Right lobe of liver (tissue), 6 donors: ENCODE data around the gene LTBP1. TPM values are rescaled to one million over a fixed set of nuclear protein-coding genes. Genes with fewer than 3 reads are reported as not detected.

Experiments used
- ATAC-seq, 4 donors: fragments of 200-7000 bp; cut with Tn5 transposase; one replicate each; pipeline ENCODE4 v1.9.1; 2020; ENCODE audit warnings: mild to moderate bottlenecking in 4 of 4, moderate library complexity in 4 of 4
- DNase-seq, 3 donors: peaks; one replicate each; pipeline ENCODE4 v3.0.0-alpha.2; 2020
- H3K27ac ChIP-seq, 3 donors: fragments of 200-600 bp; one replicate each; pipeline ENCODE4 v1.8.0; 2022
- H3K27me3 ChIP-seq, 2 donors: fragments of 200-600 bp; one replicate each; pipeline ENCODE4 v1.8.0; 2022
- H3K36me3 ChIP-seq, 4 donors: fragments of 200-600 bp; sonication (generic) in 1 of 4; one replicate each; pipeline versions ENCODE4 v1.5.1 to v1.8.0; 2017 to 2022; ENCODE audit warnings: control low read depth in 1 of 4
- H3K4me1 ChIP-seq, 4 donors: fragments of 200-600 bp; sonication (generic) in 1 of 4; one replicate each; pipeline versions ENCODE4 v1.5.1 to v1.8.0; 2017 to 2022; ENCODE audit warnings: control low read depth in 1 of 4
- H3K4me3 ChIP-seq, 3 donors: fragments of 200-600 bp; one replicate each; pipeline ENCODE4 v1.8.0; 2022
- H3K9me3 ChIP-seq, 4 donors: fragments of 200-600 bp; sonication (generic) in 1 of 4; one replicate each; pipeline versions ENCODE4 v1.5.1 to v1.8.0; 2017 to 2022; ENCODE audit warnings: control low read depth in 1 of 4
- POLR2A ChIP-seq: fragments of 450-650 bp; IDR thresholded peaks from one replicate; pipeline ENCODE4 v1.6.1; 2017; ENCODE audit warnings: antibody characterized with exemption, mild to moderate bottlenecking
- WGBS: methylation state at CpG from one replicate; pipeline ENCODE4 v1.1.6; 2018; ENCODE audit warnings: low coverage, low lambda C conversion rate; ENCODE audit not compliant: insufficient coverage; ENCODE audit errors: missing lambda C conversion rate; 5-methylcytosine and 5-hydroxymethylcytosine counted together
- intact Hi-C, 2 donors: fragments of 100-400 bp; cut with DNase I; formaldehyde crosslinking; loops; one replicate each; pipeline versions ENCODE4 v1.11.2 to v1.14.1; 2022
- total RNA-seq, 6 experiments: library from RNA; depleted of rRNA in 2 of 6; stranded (reverse); fragments of >200 nt in 2 of 6; fragmentation: NEBNext Ultra II Directional in 3 of 6; extraction: Animal tissue kit (Norgen Biotek cat#: 25700) in 3 of 6; gene quantifications; one replicate each; pipeline versions ENCODE4 v1.1.0 to v1.2.4, GENCODE V29; 2016 to 2023
- TF ChIP-seq, protein P1 (sequence below), 4 donors: fragments of 200-600 bp in 3 of 4; fragments of 450-650 bp in 1 of 4; IDR thresholded peaks; one replicate each; pipeline versions ENCODE4 v1.5.1 to v1.8.0; 2016 to 2022; ENCODE audit warnings: antibody characterized with exemption in 4 of 4, mild to moderate bottlenecking in 2 of 4
- donor health status: DM: no; HTN: yes; CAD: no.
- donor health status: DM: no; HTN: no; CAD: no.
- donor health status: DM: no; HTN: no; CAD: no.
- donor health status: DM: no; HTN: yes; CAD: no.
- donor health status: DM: no; HTN: yes; CAD: no.

LTBP1 gene
- total RNA-seq, 6 experiments from 2014 or later: 5.4 to 14.2 (median 9.1) TPM

DNA sequence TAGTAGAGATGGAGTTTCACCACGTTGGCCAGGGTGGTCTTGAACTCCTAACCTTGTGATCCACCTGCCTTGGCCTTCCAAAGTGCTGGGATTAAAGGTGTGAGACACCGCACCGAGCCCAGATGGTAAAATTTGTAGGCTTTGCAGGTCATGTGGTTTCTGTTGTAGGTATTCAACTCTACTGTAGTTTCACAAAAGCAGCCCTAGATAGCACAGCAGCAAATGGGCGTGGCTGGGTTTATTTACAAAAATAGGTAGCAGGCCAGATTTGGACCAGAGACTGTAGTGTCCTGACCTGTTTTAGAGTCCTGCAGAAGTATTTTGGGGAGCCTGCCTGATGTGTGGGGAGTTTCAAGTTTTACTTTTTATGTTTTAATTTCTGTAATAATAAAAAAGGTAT, 445.6 kb downstream of the LTBP1 start:
- no peaks in the 10 kb centered on the region for H3K9me3 ChIP-seq
- H3K4me3 ChIP-seq: no peak overlapping the region
- no peaks in the 10 kb centered on the region for H3K4me1 ChIP-seq
- H3K27me3 ChIP-seq: no peaks in the 10 kb centered on the region
- intact Hi-C loops: no loop called here
- H3K27ac ChIP-seq: no peak overlapping the region
- WGBS: 72% methylated on average over 3 of the region's 4 CpGs
- no peaks in the 10 kb centered on the region for H3K36me3 ChIP-seq
- TF ChIP-seq, protein P1, sequence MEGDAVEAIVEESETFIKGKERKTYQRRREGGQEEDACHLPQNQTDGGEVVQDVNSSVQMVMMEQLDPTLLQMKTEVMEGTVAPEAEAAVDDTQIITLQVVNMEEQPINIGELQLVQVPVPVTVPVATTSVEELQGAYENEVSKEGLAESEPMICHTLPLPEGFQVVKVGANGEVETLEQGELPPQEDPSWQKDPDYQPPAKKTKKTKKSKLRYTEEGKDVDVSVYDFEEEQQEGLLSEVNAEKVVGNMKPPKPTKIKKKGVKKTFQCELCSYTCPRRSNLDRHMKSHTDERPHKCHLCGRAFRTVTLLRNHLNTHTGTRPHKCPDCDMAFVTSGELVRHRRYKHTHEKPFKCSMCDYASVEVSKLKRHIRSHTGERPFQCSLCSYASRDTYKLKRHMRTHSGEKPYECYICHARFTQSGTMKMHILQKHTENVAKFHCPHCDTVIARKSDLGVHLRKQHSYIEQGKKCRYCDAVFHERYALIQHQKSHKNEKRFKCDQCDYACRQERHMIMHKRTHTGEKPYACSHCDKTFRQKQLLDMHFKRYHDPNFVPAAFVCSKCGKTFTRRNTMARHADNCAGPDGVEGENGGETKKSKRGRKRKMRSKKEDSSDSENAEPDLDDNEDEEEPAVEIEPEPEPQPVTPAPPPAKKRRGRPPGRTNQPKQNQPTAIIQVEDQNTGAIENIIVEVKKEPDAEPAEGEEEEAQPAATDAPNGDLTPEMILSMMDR (IDR thresholded peaks at IDR 0.05): no peak
- no peak for TF ChIP-seq POLR2A
- ATAC-seq (no peak), DNase-seq (no peak)

DNA sequence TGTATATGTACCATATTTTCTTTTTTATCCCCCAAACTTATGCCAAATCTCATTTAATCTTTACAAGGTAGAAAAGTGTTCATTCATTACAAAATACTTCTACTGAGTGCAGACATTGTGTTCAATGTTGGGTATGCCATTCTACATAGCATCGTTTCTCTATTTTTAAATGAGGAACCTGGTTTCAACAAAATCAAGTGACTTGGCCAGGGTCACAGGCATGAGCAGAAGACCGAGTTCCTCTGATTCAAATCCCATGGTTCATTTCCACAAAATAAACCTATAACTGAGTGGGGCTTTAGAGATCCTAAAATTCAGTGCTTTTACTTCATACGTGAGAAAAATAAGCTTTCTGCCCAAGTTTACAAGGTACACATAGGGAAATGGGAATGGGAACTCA, 448.3 kb downstream of the LTBP1 start:
- Histone ChIP-seq H3K4me1 (no peaks in the 10 kb centered on the region), H3K27ac (no peak overlapping the region), H3K27me3 (no peaks in the 10 kb centered on the region), H3K9me3 (no peaks in the 10 kb centered on the region), H3K36me3 (no peaks in the 10 kb centered on the region), H3K4me3 (no peak overlapping the region)
- TF ChIP-seq, protein P1 (IDR thresholded peaks at IDR 0.05): no peak
- no peak for TF ChIP-seq POLR2A
- intact Hi-C loops: no loop called here
- WGBS: 54% methylated on average over 3 of the region's 3 CpGs
- DNase-seq (no peak), ATAC-seq (peak in 1 of 4 donors; percentile 20)

DNA sequence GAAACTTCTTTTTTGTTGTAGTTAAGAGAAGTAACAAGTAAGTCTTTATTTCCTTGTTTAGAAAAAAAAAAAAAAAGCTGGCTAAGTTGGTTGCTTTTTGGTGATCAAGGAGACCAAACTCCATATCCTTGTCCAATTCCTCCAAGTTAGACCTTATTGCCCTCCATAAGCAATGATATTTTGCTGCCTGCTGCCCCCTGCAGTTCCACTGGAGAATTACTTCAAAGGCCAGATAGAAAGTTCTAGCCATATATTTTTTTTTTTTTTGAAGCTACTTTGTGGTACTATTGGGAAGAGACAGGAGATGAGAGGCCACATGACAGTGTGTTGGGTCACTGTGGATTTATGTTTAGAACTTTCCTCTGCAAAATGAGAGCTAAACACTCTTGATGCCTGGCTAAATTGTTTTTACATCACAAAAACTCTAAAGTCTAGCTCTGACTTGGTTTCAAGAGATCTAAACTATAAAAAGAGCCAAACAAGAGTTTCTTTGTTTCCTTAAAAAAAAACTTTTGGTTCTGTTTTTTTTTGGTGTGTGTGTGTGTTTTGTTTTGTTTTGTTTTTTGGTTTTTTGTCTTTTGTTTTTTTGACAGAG, 449.0 kb downstream of the LTBP1 start:
- Histone ChIP-seq H3K9me3 (no peaks in the 10 kb centered on the region), H3K4me1 (no peaks in the 10 kb centered on the region), H3K27ac (no peak overlapping the region), H3K36me3 (no peaks in the 10 kb centered on the region), H3K27me3 (no peaks in the 10 kb centered on the region), H3K4me3 (no peak overlapping the region)
- TF ChIP-seq, protein P1 (IDR thresholded peaks at IDR 0.05): peak; percentile 44 to 52 (median 49)
- no peak for TF ChIP-seq POLR2A
- peak; percentile 50 to 55 (median 54) for ATAC-seq
- intact Hi-C loops: no loop called here
- DNase-seq: no peak

DNA sequence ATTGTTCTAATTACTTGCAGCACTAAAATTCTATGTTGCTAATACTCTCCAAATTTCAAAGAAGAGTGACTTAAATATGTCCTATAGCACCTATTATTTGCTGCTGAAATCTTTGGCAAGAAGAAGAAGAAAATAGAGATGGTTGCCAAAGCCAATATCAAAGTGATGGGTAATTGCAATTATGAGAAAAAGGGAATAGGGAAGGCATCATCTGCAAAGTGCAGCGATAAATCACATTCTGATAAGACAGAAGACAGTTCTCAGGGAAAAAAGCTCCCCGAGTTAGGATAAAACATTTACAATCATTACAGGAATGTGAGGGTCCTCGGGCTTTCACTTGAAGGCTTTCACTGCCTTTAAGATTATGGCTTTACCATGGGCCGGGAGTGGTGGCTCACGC, 457.6 kb downstream of the LTBP1 start:
- intact Hi-C loops: no loop called here
- Histone ChIP-seq H3K9me3 (no peaks in the 10 kb centered on the region), H3K36me3 (no peaks in the 10 kb centered on the region), H3K27me3 (no peaks in the 10 kb centered on the region), H3K4me1 (no peaks in the 10 kb centered on the region), H3K4me3 (no peak overlapping the region), H3K27ac (no peak overlapping the region)
- TF ChIP-seq, protein P1 (IDR thresholded peaks at IDR 0.05): no peak
- no peak for TF ChIP-seq POLR2A
- WGBS: 82% methylated on average over 3 of the region's 5 CpGs
- no peak for ATAC-seq
- no peak for DNase-seq

DNA sequence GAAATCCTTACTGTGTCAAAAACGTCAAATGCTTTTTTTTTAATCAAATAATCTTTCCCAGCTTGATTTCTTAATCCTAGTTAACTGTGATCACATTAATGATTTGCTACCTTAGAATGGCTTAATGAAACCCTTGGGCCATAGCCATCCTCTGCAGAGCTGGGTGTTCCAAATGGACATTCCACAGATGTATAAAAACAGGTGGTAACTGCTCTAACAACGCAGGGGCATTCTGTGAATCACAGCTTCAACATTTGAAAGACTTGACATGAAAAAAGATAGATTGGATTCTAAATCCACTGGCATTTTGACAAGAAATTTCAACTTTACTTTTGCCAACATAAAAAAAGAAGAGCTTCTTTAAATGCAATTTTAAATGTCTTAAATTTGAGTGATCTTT, 459.9 kb downstream of the LTBP1 start:
- Histone ChIP-seq H3K27ac (no peak overlapping the region), H3K4me1 (no peaks in the 10 kb centered on the region), H3K36me3 (no peaks in the 10 kb centered on the region), H3K4me3 (no peak overlapping the region), H3K27me3 (no peaks in the 10 kb centered on the region), H3K9me3 (no peaks in the 10 kb centered on the region)
- WGBS: 41% methylated on average over 2 of the region's 2 CpGs
- ATAC-seq (no peak), DNase-seq (no peak)
- TF ChIP-seq, protein P1 (IDR thresholded peaks at IDR 0.05): no peak
- no peak for TF ChIP-seq POLR2A
- intact Hi-C loops: no loop called here
